Measurements from ENCODE around the gene B3GNT8.

The B3GNT8 gene

GRCh38 chr19:41426952-41427646 lies at the start of gene B3GNT8:
B3GNT8 (minus strand) TSS chr19:41427374; CDS start chr19:41426778, 596 bp downstream.
- DNase-seq: peak; percentile 45

- DNase-seq: no peak
Measured at GRCh38 chr19:41476583-41476982, 49.4 kb upstream of the B3GNT8 start.

GRCh38 chr19:41463257-41464256 lies 36.4 kb upstream of the B3GNT8 start:
- peak; percentile 66 for DNase-seq

- DNase-seq: no peak
Measured at GRCh38 chr19:41462497-41462896, 35.3 kb upstream of the B3GNT8 start.

GRCh38 chr19:41457241-41457640 lies 30.1 kb upstream of the B3GNT8 start:
- DNase-seq: no peak

- no peak for DNase-seq
Measured at GRCh38 chr19:41456342-41456918, 29.3 kb upstream of the B3GNT8 start.

GRCh38 chr19:41455936-41456335 lies 28.8 kb upstream of the B3GNT8 start:
- no peak for DNase-seq

GRCh38 chr19:41452584-41453275 lies 25.6 kb upstream of the B3GNT8 start:
- no peak for DNase-seq

GRCh38 chr19:41449865-41450178 lies 22.6 kb upstream of the B3GNT8 start:
- DNase-seq: no peak

GRCh38 chr19:41449079-41449864 lies 22.1 kb upstream of the B3GNT8 start:
- DNase-seq: peak; percentile 67

GRCh38 chr19:41447732-41448332 lies 20.7 kb upstream of the B3GNT8 start:
- DNase-seq: no peak

- no peak for DNase-seq
Measured at GRCh38 chr19:41445575-41445974, 18.4 kb upstream of the B3GNT8 start.

- no peak for DNase-seq
Measured at GRCh38 chr19:41443813-41444455, 16.8 kb upstream of the B3GNT8 start.

- no peak for DNase-seq
Measured at GRCh38 chr19:41442473-41443355, 15.5 kb upstream of the B3GNT8 start, which contains the start of gene ERICH4. ERICH4 (plus strand) TSS chr19:41443156; CDS start chr19:41443170, 14 bp downstream.

- no peak for DNase-seq
Measured at GRCh38 chr19:41441321-41441945, 14.3 kb upstream of the B3GNT8 start.

- peak; percentile 93 for DNase-seq
Measured at GRCh38 chr19:41439441-41440222, 12.5 kb upstream of the B3GNT8 start, which contains the start of gene DMAC2. DMAC2 (minus strand) TSS chr19:41439912; CDS start chr19:41439899, 13 bp downstream.

GRCh38 chr19:41437944-41438574 lies 10.9 kb upstream of the B3GNT8 start:
- no peak for DNase-seq

GRCh38 chr19:41436674-41436951 lies 9.4 kb upstream of the B3GNT8 start:
- no peak for DNase-seq

Data from CD4-positive, alpha-beta T cell treated with Interferon gamma for 1 hour (primary cell).